Neural cell (in vitro differentiated cells): Measurements from ENCODE around the gene RYR1. TPM values are rescaled to one million over a fixed set of nuclear protein-coding genes. Genes with fewer than 3 reads are reported as not detected.

Source experiments
- H2AFZ ChIP-seq: fragments of 200-600, 300-800 bp; sonication (generic), shearing (Covaris generic); 2 replicates; pipeline ENCODE4 v1.6.0; 2014; ENCODE audit warnings: low read depth, mild to moderate bottlenecking, antibody characterized with exemption, low read length, moderate library complexity
- H3F3A ChIP-seq: fragments of 200-600 bp; shearing (Covaris generic); 2 replicates; pipeline ENCODE4 v1.6.1; 2016; ENCODE audit warnings: mild to moderate bottlenecking, moderate library complexity, mixed read lengths, antibody characterized with exemption, low read length; ENCODE audit not compliant: insufficient read depth, poor library complexity, severe bottlenecking
- H3K27ac ChIP-seq: fragments of 200-600, 300-800 bp; sonication (generic), shearing (Covaris generic); 2 replicates; pipeline ENCODE4 v1.5.1; 2014; ENCODE audit warnings: mild to moderate bottlenecking, low read length, moderate library complexity
- H3K27me3 ChIP-seq: fragments of 300-800, 200-600 bp; sonication (generic), shearing (Covaris generic); 2 replicates; pipeline ENCODE4 v1.6.0; 2014; ENCODE audit warnings: mild to moderate bottlenecking, low read depth, low read length, moderate library complexity; ENCODE audit not compliant: insufficient read depth
- H3K36me3 ChIP-seq: fragments of 300-800, 200-600 bp; sonication (generic), shearing (Covaris generic); 2 replicates; pipeline ENCODE4 v1.5.1; 2014; ENCODE audit warnings: mild to moderate bottlenecking, antibody characterized with exemption, low read length, moderate library complexity; ENCODE audit not compliant: insufficient read depth
- H3K4me2 ChIP-seq: fragments of 300-800, 200-600 bp; sonication (generic), shearing (Covaris generic); 2 replicates; pipeline ENCODE4 v1.6.0; 2014; ENCODE audit warnings: mild to moderate bottlenecking, low read length
- H3K4me3 ChIP-seq: fragments of 300-800, 200-600 bp; sonication (generic), shearing (Covaris generic); 2 replicates; pipeline ENCODE4 v1.5.1; 2014; ENCODE audit warnings: mild to moderate bottlenecking, low read length, moderate library complexity
- H3K79me2 ChIP-seq: fragments of 200-600 bp; shearing (Covaris generic); replicated peaks from 2 replicates; pipeline ENCODE4 v1.6.0; 2014; ENCODE audit warnings: mild to moderate bottlenecking, low read length, moderate library complexity; ENCODE audit not compliant: insufficient read depth
- H3K9ac ChIP-seq: fragments of 300-800, 200-600 bp; sonication (generic), shearing (Covaris generic); 2 replicates; pipeline ENCODE4 v1.6.1; 2016; ENCODE audit warnings: mild to moderate bottlenecking, low read length, mixed read lengths
- H3K9me2 ChIP-seq: fragments of 200-600 bp; shearing (Covaris generic); 2 replicates; pipeline ENCODE4 v1.6.1; 2016; ENCODE audit warnings: mild to moderate bottlenecking, low read length, mixed read lengths; ENCODE audit not compliant: insufficient read depth
- H3K9me3 ChIP-seq: fragments of 200-600, 300-800 bp; sonication (generic), shearing (Covaris generic); 2 replicates; pipeline ENCODE4 v1.6.1; 2016; ENCODE audit warnings: mild to moderate bottlenecking, mixed run types, low read length, moderate library complexity, mixed read lengths
- H4K20me1 ChIP-seq: fragments of 200-600 bp; shearing (Covaris generic); 2 replicates; pipeline ENCODE4 v1.6.1; 2016; ENCODE audit warnings: mild to moderate bottlenecking, mixed run types; ENCODE audit not compliant: insufficient read depth
- CTCF ChIP-seq: fragments of 450-650 bp; IDR thresholded peaks from 2 replicates; pipeline ENCODE4 v1.5.1; 2014; ENCODE audit warnings: antibody characterized with exemption, mild to moderate bottlenecking, moderate library complexity; ENCODE audit not compliant: poor library complexity, severe bottlenecking
- EP300 ChIP-seq: fragments of 450-650 bp; conservative IDR thresholded peaks from 2 replicates; pipeline ENCODE4 v1.6.1; 2014; ENCODE audit warnings: antibody characterized with exemption, mild to moderate bottlenecking, moderate library complexity; ENCODE audit not compliant: poor library complexity, severe bottlenecking
- EZH2 ChIP-seq: fragments of 200-600, 300-800 bp; shearing (Covaris generic), sonication (generic); IDR thresholded peaks from 2 replicates; pipeline ENCODE4 v1.6.1; 2014; ENCODE audit warnings: antibody characterized with exemption, low read length, borderline replicate concordance, mild to moderate bottlenecking; ENCODE audit not compliant: insufficient read depth, poor library complexity, severe bottlenecking
- MXI1 ChIP-seq: fragments of 450-650 bp; conservative IDR thresholded peaks from 2 replicates; pipeline ENCODE4 v1.6.1; 2014; ENCODE audit warnings: antibody characterized with exemption, mild to moderate bottlenecking; ENCODE audit not compliant: poor library complexity, severe bottlenecking
- POLR2AphosphoS5 ChIP-seq: IDR thresholded peaks from 2 replicates; pipeline ENCODE4 v1.6.1; 2012
- RAD21 ChIP-seq: fragments of 450-650 bp; conservative IDR thresholded peaks from 2 replicates; pipeline ENCODE4 v1.6.1; 2014; ENCODE audit warnings: antibody characterized with exemption, mild to moderate bottlenecking, moderate library complexity
- REST ChIP-seq: IDR thresholded peaks from 2 replicates; pipeline ENCODE4 v1.6.1; 2012; ENCODE audit warnings: borderline replicate concordance
- SMC3 ChIP-seq: fragments of 450-650 bp; conservative IDR thresholded peaks from 2 replicates; pipeline ENCODE4 v1.6.1; 2014; ENCODE audit warnings: antibody characterized with exemption, mild to moderate bottlenecking, moderate library complexity; ENCODE audit not compliant: poor library complexity
- TAF1 ChIP-seq: IDR thresholded peaks from 2 replicates; pipeline ENCODE4 v1.6.1; 2012; ENCODE audit warnings: low read depth
- polyA plus RNA-seq: library from polyadenylated mRNA; depleted of rRNA; stranded (reverse); fragments of >200 nt; gene quantifications from 2 replicates; pipeline ENCODE4 v1.2.3, GENCODE V29; 2014

RYR1 gene
- polyA plus RNA-seq, 1 donor from 2014 or later = 0.69 TPM

GRCh38 chr19:38384209-38385027, 49.1 kb upstream of the RYR1 start:
- no peak overlapping the region for H2AFZ ChIP-seq
- no peak overlapping the region for H3K4me2 ChIP-seq
- no peaks in the 10 kb centered on the region for H3K9me2 ChIP-seq
- H3K27me3 ChIP-seq = no peaks in the 10 kb centered on the region
- no peak overlapping the region for H3K9ac ChIP-seq
- no peaks in the 10 kb centered on the region for H3K9me3 ChIP-seq
- no peaks in the 10 kb centered on the region for H4K20me1 ChIP-seq
- TF ChIP-seq RAD21 (no peak), TAF1 (no peak), POLR2AphosphoS5 (no peak), CTCF (no peak), EZH2 (no peak), REST (no peak), SMC3 (no peak), MXI1 (no peak), EP300 (no peak)
- H3K36me3 ChIP-seq = no peaks in the 10 kb centered on the region
- H3K4me3 ChIP-seq = no peak overlapping the region
- peaks cover 6% of the 10 kb centered on the region for H3K79me2 ChIP-seq
- H3K27ac ChIP-seq = no peak overlapping the region
- H3F3A ChIP-seq = no peaks in the 10 kb centered on the region

GRCh38 chr19:38385057-38385803, 48.3 kb upstream of the RYR1 start:
- H3K36me3 ChIP-seq = no peaks in the 10 kb centered on the region
- H3K9me2 ChIP-seq = no peaks in the 10 kb centered on the region
- peaks cover 13% of the 10 kb centered on the region for H3K79me2 ChIP-seq
- no peaks in the 10 kb centered on the region for H3K9me3 ChIP-seq
- no peaks in the 10 kb centered on the region for H4K20me1 ChIP-seq
- no peak overlapping the region for H3K4me3 ChIP-seq
- H3F3A ChIP-seq = no peaks in the 10 kb centered on the region
- TF ChIP-seq RAD21 (no peak), SMC3 (no peak), REST (no peak), CTCF (no peak), EP300 (no peak), MXI1 (no peak), TAF1 (no peak), POLR2AphosphoS5 (no peak)
- H3K27me3 ChIP-seq = no peaks in the 10 kb centered on the region
- no peak overlapping the region for H2AFZ ChIP-seq
- H3K4me2 ChIP-seq = no peak overlapping the region
- no peak overlapping the region for H3K27ac ChIP-seq
- no peak overlapping the region for H3K9ac ChIP-seq
